Amygdala (tissue), 56 donors: ENCODE measurements around the gene PTCD2.

Experiments used
- DNase-seq, 56 donors: peaks; one replicate each; lab custom pipeline; 2025; lab: John Stamatoyannopoulos, UW

The PTCD2 gene

GRCh38 chr5:72408603-72409002 lies 88.4 kb downstream of the PTCD2 start:
- no peak for DNase-seq

GRCh38 chr5:72410688-72411295 lies 90.6 kb downstream of the PTCD2 start:
- DNase-seq = no peak

GRCh38 chr5:72412283-72413055 lies 92.3 kb downstream of the PTCD2 start:
- no peak for DNase-seq

DNA sequence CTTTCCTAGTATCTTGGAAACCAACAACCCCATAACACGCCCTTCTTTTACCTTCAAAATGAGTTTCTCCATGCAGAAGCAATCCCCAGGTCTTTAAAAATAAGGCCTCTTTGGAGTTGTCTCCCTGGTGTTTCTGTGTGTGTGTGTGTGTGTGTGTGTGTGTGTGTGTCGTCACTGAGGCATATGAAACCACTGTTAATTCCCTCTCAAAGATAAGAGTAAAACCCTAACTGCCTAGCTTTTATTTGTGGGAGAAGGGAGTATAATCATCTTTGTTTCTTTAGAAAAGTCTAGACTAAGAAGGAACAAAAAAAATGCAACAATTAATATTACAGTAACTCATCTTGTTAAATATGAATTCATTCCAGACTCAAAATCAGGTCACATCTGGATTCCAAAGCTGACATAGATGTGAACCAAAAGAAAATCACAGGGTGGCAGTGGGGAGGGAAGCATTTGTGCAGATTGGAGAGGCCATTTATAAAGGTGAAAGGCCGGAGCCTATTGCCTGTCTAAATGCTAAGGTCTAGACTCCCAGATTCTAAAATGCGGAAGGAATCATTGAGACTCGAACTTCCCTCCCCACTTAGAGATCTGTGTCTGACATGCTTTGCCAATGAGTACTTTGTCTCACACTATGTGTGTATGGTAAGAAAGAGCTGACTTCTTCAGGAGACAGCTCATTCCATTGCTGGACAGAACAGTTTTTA lies 95.6 kb downstream of the PTCD2 start:
- DNase-seq = no peak

GRCh38 chr5:72417333-72418062 lies 97.3 kb downstream of the PTCD2 start:
- DNase-seq = no peak
